H1 (cell line): ENCODE data around the gene MPRIP.

ENCODE experiments used
- BCL11A ChIP-seq, 2 experiments: IDR thresholded peaks; one replicate each; pipeline ENCODE4 v1.6.1; 2011; ENCODE audit warnings: low read depth in 2 of 2, low read length in 2 of 2, mild to moderate bottlenecking in 2 of 2
- CHD2 ChIP-seq: IDR thresholded peaks from 2 replicates; pipeline ENCODE4 v1.6.1; 2012; ENCODE audit warnings: low read length, improper control_type of control experiment
- EP300 ChIP-seq, 2 experiments: IDR thresholded peaks; 1 replicate in 1 of 2; 2 replicates in 1 of 2; pipeline ENCODE4 v1.6.1; 2011 to 2012; ENCODE audit warnings: low read depth in 2 of 2, low read length in 2 of 2, mild to moderate bottlenecking in 2 of 2, borderline replicate concordance in 1 of 2, inconsistent platforms in 1 of 2, moderate library complexity in 1 of 2
- HDAC2 ChIP-seq, 2 experiments: fragments of 300-600 bp in 1 of 2; sonication (generic) in 1 of 2; IDR thresholded peaks; 2 replicates each; pipeline ENCODE4 v1.6.1; 2011 to 2012; ENCODE audit warnings: low read depth in 2 of 2, low read length in 2 of 2, mild to moderate bottlenecking in 2 of 2, moderate library complexity in 2 of 2, borderline replicate concordance in 1 of 2, inconsistent platforms in 1 of 2
- HDAC6 ChIP-seq: IDR thresholded peaks from one replicate; pipeline ENCODE4 v1.7.1; 2012; ENCODE audit warnings: low read depth, mild to moderate bottlenecking, inconsistent platforms, low read length, moderate library complexity
- POLR2A ChIP-seq, 2 experiments: IDR thresholded peaks; 1 replicate in 1 of 2; 2 replicates in 1 of 2; pipeline ENCODE4 v1.6.1; 2011; ENCODE audit warnings: low read depth in 2 of 2, low read length in 2 of 2, mild to moderate bottlenecking in 2 of 2; ENCODE audit errors: control extremely low read depth in 1 of 2
- POLR2AphosphoS5 ChIP-seq: IDR thresholded peaks from 2 replicates; pipeline ENCODE4 v1.6.1; 2011; ENCODE audit warnings: low read depth, low read length
- RXRA ChIP-seq: IDR thresholded peaks from 2 replicates; pipeline ENCODE4 v1.6.1; 2011; ENCODE audit warnings: low read depth, mild to moderate bottlenecking, low read length, moderate library complexity; ENCODE audit not compliant: insufficient read depth
- TAF1 ChIP-seq: IDR thresholded peaks from 2 replicates; pipeline ENCODE4 v1.6.1; 2011; ENCODE audit warnings: mild to moderate bottlenecking, low read depth, low read length
- TF ChIP-seq, protein P1 (sequence below), 3 experiments: IDR thresholded peaks; 1 replicate in 2 of 3; 2 replicates in 1 of 3; pipeline versions ENCODE4 v1.5.1 to v1.6.1; 2011; ENCODE audit warnings: low read length in 3 of 3, mild to moderate bottlenecking in 3 of 3, inconsistent platforms in 2 of 3, low read depth in 1 of 3, moderate library complexity in 1 of 3; ENCODE audit not compliant: insufficient read depth in 1 of 3; ENCODE audit errors: control extremely low read depth in 1 of 3
- TF ChIP-seq, protein P2 (sequence below): IDR thresholded peaks from 2 replicates; pipeline ENCODE4 v1.6.1; 2012; ENCODE audit warnings: low read length, inconsistent platforms

DNA sequence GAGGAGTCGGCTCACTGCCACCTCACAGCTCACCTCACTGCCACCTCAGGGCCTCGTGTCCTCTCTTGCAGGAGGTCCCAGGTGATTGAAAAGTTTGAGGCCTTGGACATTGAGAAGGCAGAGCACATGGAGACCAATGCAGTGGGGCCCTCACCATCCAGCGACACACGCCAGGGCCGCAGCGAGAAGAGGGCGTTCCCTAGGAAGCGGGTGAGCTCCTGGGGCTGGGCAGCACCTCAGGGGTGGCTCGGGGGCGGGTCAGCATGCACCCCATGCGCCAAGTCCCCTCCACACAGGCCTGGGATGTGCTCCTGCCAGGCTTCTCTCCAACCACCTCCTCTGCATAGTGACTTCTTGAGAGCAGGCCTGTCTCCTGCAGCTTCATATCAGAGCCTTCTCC, 100.3 kb downstream of the MPRIP start:
- TF ChIP-seq POLR2A (IDR thresholded peaks at IDR 0.05; ENCODE audit: control extremely low read depth in 1 of 2, low read depth in 2 of 2, low read length in 2 of 2) = no peak
- TF ChIP-seq, protein P1, sequence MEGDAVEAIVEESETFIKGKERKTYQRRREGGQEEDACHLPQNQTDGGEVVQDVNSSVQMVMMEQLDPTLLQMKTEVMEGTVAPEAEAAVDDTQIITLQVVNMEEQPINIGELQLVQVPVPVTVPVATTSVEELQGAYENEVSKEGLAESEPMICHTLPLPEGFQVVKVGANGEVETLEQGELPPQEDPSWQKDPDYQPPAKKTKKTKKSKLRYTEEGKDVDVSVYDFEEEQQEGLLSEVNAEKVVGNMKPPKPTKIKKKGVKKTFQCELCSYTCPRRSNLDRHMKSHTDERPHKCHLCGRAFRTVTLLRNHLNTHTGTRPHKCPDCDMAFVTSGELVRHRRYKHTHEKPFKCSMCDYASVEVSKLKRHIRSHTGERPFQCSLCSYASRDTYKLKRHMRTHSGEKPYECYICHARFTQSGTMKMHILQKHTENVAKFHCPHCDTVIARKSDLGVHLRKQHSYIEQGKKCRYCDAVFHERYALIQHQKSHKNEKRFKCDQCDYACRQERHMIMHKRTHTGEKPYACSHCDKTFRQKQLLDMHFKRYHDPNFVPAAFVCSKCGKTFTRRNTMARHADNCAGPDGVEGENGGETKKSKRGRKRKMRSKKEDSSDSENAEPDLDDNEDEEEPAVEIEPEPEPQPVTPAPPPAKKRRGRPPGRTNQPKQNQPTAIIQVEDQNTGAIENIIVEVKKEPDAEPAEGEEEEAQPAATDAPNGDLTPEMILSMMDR (IDR thresholded peaks at IDR 0.05; ENCODE audit: control extremely low read depth in 1 of 3, insufficient read depth in 1 of 3, low read depth in 1 of 3, low read length in 3 of 3) = no peak
- no peak for TF ChIP-seq RXRA
- no peak for TF ChIP-seq EP300 (IDR thresholded peaks at IDR 0.05; ENCODE audit: borderline replicate concordance in 1 of 2, low read depth in 2 of 2, low read length in 2 of 2)
- no peak for TF ChIP-seq TAF1
- TF ChIP-seq, protein P2, sequence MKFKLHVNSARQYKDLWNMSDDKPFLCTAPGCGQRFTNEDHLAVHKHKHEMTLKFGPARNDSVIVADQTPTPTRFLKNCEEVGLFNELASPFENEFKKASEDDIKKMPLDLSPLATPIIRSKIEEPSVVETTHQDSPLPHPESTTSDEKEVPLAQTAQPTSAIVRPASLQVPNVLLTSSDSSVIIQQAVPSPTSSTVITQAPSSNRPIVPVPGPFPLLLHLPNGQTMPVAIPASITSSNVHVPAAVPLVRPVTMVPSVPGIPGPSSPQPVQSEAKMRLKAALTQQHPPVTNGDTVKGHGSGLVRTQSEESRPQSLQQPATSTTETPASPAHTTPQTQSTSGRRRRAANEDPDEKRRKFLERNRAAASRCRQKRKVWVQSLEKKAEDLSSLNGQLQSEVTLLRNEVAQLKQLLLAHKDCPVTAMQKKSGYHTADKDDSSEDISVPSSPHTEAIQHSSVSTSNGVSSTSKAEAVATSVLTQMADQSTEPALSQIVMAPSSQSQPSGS = no peak
- no peak for TF ChIP-seq BCL11A (IDR thresholded peaks at IDR 0.05; ENCODE audit: low read depth in 2 of 2, low read length in 2 of 2)
- no peak for TF ChIP-seq CHD2
- TF ChIP-seq HDAC6 = no peak
- no peak for TF ChIP-seq HDAC2 (IDR thresholded peaks at IDR 0.05; ENCODE audit: borderline replicate concordance in 1 of 2, low read depth in 2 of 2, low read length in 2 of 2)
- TF ChIP-seq POLR2AphosphoS5 = no peak
